Measurements from ENCODE around the gene LAMA2. TPM values are rescaled to one million over a fixed set of nuclear protein-coding genes. Genes with fewer than 3 reads are reported as not detected.

Gene LAMA2
- polyA plus RNA-seq, 3 donors: not detected

DNA sequence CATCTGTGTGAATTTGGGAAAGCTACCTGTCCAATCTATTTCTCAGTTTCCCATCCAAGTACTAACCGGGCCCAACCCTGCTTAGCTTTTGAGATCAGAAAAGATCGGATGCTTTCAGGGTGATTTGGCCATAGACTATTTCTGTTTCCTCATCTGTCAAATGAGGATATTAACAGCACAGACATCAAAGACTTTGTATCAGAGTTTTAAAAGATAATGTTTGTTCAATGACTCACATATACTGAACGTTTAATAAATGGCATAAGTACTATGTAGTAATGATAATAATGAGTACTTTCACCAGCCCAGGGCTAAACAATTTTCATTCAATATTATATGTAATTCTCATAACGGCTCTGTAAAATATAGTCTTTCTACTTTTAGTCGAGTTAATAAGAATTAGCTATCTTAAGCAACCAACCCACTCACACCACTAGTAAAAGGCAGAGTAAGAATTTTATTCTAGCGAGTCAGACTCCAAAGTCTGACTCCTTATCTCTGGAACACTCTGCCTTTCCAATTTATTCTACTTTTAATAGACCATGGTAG lies 610.5 kb downstream of the LAMA2 start:
- no peaks in the 10 kb centered on the region for H3K27me3 ChIP-seq (ENCODE audit: control insufficient read depth in 2 of 2, insufficient read depth in 2 of 2, low read length in 2 of 2)
- no CpG with 5 or more reads among the region's 6 CpGs for whole genome bisulfite sequencing (ENCODE audit: insufficient coverage)
- no peak overlapping the region for H3K4me2 ChIP-seq (replicated peaks; ENCODE audit: extremely low read depth, low read length, poor library complexity, severe bottlenecking)
- H3K9me3 Mint-ChIP-seq: no peaks in the 10 kb centered on the region
- intact Hi-C loops (cut with micrococcal nuclease): no loop called here
- TF ChIP-seq, protein P1, sequence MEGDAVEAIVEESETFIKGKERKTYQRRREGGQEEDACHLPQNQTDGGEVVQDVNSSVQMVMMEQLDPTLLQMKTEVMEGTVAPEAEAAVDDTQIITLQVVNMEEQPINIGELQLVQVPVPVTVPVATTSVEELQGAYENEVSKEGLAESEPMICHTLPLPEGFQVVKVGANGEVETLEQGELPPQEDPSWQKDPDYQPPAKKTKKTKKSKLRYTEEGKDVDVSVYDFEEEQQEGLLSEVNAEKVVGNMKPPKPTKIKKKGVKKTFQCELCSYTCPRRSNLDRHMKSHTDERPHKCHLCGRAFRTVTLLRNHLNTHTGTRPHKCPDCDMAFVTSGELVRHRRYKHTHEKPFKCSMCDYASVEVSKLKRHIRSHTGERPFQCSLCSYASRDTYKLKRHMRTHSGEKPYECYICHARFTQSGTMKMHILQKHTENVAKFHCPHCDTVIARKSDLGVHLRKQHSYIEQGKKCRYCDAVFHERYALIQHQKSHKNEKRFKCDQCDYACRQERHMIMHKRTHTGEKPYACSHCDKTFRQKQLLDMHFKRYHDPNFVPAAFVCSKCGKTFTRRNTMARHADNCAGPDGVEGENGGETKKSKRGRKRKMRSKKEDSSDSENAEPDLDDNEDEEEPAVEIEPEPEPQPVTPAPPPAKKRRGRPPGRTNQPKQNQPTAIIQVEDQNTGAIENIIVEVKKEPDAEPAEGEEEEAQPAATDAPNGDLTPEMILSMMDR (IDR thresholded peaks at IDR 0.05): no peak
- H3K79me2 ChIP-seq (ENCODE audit: insufficient read depth, low read length): no peaks in the 10 kb centered on the region
- no peak overlapping the region for H2AFZ ChIP-seq (ENCODE audit: insufficient read depth, low read depth, low read length, poor library complexity, severe bottlenecking)
- H3K4me3 Mint-ChIP-seq: no peak overlapping the region
- H3K9ac ChIP-seq (ENCODE audit: insufficient read depth, low read length, poor library complexity, severe bottlenecking): no peak overlapping the region
- H3K27ac Mint-ChIP-seq: peak overlapping the region in 1 of 7 donors; percentile 20
- peaks cover 21% of the 10 kb centered on the region for H3K4me1 Mint-ChIP-seq
- no peaks in the 10 kb centered on the region for H3K9me3 ChIP-seq (replicated peaks in 1 of 2; ENCODE audit: control insufficient read depth in 1 of 2, insufficient read depth in 1 of 2, low read length in 2 of 2)
- H3K4me1 ChIP-seq (ENCODE audit: control insufficient read depth in 1 of 2, insufficient read depth in 2 of 2, low read length in 2 of 2): peaks cover 18 to 19% of the 10 kb centered on the region in 2 donors
- no peaks in the 10 kb centered on the region for H3K27me3 Mint-ChIP-seq (ENCODE audit: low read depth in 3 of 3)
- H4K20me1 ChIP-seq (ENCODE audit: insufficient read depth, low read length): no peaks in the 10 kb centered on the region
- H3K27ac ChIP-seq (ENCODE audit: low read depth in 1 of 2, low read length in 2 of 2): no peak overlapping the region
- H3K36me3 ChIP-seq (replicated peaks in 1 of 2; ENCODE audit: control insufficient read depth in 1 of 2, insufficient read depth in 2 of 2, low read length in 2 of 2): no peaks in the 10 kb centered on the region
- no peak overlapping the region for H3K4me3 ChIP-seq (replicated peaks in 1 of 3; ENCODE audit: low read depth in 2 of 3, low read length in 3 of 3)
- H3K36me3 Mint-ChIP-seq: peaks cover 0 to 4% of the 10 kb centered on the region in 2 donors
- DNase-seq: no peak

DNA sequence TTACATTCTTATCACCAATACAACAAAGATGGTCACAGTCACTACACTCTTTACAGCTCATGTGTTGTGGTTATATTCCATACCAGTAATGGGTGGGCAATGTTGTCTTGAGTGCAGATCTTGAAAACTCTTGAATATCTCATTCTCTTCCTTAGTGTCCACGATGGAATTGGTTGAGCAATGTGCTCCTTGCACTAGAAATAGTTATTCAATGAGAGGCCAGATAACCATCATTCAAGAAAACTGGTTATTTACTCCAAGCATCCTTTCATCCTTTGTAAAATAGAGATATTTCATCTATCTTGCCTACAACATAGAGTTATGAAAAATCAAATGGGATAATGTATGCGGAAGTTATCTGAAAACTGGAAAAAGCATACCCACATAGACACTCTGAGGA lies 611.2 kb downstream of the LAMA2 start:
- TF ChIP-seq, protein P1 (IDR thresholded peaks at IDR 0.05): no peak
- peaks cover 28% of the 10 kb centered on the region for H3K4me1 Mint-ChIP-seq
- H3K9ac ChIP-seq (ENCODE audit: insufficient read depth, low read length, poor library complexity, severe bottlenecking): no peak overlapping the region
- no peak overlapping the region for H3K27ac ChIP-seq (ENCODE audit: low read depth in 1 of 2, low read length in 2 of 2)
- H4K20me1 ChIP-seq (ENCODE audit: insufficient read depth, low read length): no peaks in the 10 kb centered on the region
- no peak overlapping the region for H2AFZ ChIP-seq (ENCODE audit: insufficient read depth, low read depth, low read length, poor library complexity, severe bottlenecking)
- no peaks in the 10 kb centered on the region for H3K9me3 Mint-ChIP-seq
- H3K36me3 Mint-ChIP-seq: peaks cover 0 to 4% of the 10 kb centered on the region in 2 donors
- H3K27ac Mint-ChIP-seq: no peak overlapping the region
- no peak overlapping the region for H3K4me3 ChIP-seq (replicated peaks in 1 of 3; ENCODE audit: low read depth in 2 of 3, low read length in 3 of 3)
- no peak overlapping the region for H3K4me2 ChIP-seq (replicated peaks; ENCODE audit: extremely low read depth, low read length, poor library complexity, severe bottlenecking)
- intact Hi-C loops (cut with micrococcal nuclease): no loop called here
- peaks cover 24 to 25% of the 10 kb centered on the region in 2 donors for H3K4me1 ChIP-seq (ENCODE audit: control insufficient read depth in 1 of 2, insufficient read depth in 2 of 2, low read length in 2 of 2)
- no peak overlapping the region for H3K4me3 Mint-ChIP-seq
- no peaks in the 10 kb centered on the region for H3K27me3 ChIP-seq (ENCODE audit: control insufficient read depth in 2 of 2, insufficient read depth in 2 of 2, low read length in 2 of 2)
- no peaks in the 10 kb centered on the region for H3K36me3 ChIP-seq (replicated peaks in 1 of 2; ENCODE audit: control insufficient read depth in 1 of 2, insufficient read depth in 2 of 2, low read length in 2 of 2)
- H3K9me3 ChIP-seq (replicated peaks in 1 of 2; ENCODE audit: control insufficient read depth in 1 of 2, insufficient read depth in 1 of 2, low read length in 2 of 2): no peaks in the 10 kb centered on the region
- no CpG with 5 or more reads among the region's 2 CpGs for WGBS (ENCODE audit: insufficient coverage)
- no peaks in the 10 kb centered on the region for H3K27me3 Mint-ChIP-seq (ENCODE audit: low read depth in 3 of 3)
- no peak for DNase-seq
- no peaks in the 10 kb centered on the region for H3K79me2 ChIP-seq (ENCODE audit: insufficient read depth, low read length)
